HG03378 (cell line): ENCODE measurements around the gene DYRK3.
A peak's percentile ranks its signal among the peaks of the same experiment; 100 is the strongest.

ENCODE experiments used
- ATAC-seq: cut with Tn5 transposase; IDR thresholded peaks from one replicate; pipeline ENCODE4 v1.9.1; 2021; ENCODE audit warnings: mild to moderate bottlenecking, moderate library complexity; ENCODE audit not compliant: unreplicated experiment

Gene DYRK3

DNA sequence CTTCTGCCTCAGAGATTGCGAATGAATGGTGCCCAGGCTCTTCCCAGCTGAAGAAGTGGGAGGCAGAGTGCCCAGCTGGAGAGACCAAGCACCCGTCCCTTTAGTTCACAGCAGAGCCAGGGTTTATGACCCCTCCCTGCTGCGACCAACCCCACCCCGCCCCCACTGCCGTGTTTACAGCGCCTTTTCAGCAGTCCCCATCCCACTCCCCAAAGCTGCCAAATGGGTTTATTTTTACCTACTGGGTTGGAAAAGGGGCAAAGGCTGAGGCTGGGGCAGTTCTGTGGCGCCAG is 23.6 kb downstream of the DYRK3 start:
- ATAC-seq: no peak

DNA sequence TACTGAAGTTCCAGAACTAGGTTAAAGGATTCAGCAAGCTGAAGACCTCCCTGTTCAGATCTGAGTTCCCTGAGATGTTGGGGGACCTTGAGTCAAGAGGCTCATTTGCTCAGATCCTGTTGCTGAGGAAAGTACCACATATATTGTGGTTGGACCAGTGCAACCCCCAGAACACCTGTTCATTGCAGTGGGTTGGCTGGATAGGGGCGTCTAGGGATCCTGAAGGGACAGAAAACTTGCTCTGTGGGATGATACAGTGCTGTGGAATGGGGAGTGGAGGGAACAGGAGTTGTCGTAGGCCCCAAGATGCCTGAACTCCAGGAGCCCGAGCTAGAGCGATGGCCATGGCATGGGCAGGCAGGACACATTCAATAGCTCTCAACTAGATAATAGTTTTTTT is 24.8 kb downstream of the DYRK3 start:
- ATAC-seq: no peak

DNA sequence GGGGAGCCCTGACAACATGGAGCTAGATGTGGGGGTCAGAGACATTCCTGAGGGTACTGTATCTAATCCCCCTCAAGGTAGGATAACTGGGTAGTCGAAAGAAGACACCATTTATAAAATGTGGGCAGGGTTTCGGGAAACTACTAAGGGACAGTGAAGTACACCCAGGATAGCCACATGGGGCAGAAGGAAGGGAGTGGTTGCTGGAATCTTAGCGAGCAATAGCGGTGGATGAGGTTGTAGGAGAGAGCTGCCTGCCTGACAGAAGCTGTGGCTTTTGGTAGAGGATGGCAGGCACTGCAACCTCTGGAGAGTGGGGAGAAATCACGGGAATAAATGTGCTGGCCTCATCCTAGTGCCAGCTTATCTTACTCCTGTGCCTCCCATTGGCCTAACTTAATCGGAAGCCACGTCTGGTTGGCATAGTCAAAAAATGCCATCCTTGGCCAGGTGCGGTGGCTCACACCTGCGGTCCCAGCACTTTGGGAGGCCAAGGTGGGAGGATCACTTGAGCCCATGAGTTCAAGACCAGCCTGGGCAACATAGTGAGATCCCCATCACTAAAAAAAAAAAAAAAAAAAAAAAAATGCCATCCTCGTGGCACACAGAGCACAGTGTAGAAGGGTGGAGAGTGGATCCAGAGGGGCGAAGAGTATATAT is 26.0 kb downstream of the DYRK3 start:
- ATAC-seq: no peak

DNA sequence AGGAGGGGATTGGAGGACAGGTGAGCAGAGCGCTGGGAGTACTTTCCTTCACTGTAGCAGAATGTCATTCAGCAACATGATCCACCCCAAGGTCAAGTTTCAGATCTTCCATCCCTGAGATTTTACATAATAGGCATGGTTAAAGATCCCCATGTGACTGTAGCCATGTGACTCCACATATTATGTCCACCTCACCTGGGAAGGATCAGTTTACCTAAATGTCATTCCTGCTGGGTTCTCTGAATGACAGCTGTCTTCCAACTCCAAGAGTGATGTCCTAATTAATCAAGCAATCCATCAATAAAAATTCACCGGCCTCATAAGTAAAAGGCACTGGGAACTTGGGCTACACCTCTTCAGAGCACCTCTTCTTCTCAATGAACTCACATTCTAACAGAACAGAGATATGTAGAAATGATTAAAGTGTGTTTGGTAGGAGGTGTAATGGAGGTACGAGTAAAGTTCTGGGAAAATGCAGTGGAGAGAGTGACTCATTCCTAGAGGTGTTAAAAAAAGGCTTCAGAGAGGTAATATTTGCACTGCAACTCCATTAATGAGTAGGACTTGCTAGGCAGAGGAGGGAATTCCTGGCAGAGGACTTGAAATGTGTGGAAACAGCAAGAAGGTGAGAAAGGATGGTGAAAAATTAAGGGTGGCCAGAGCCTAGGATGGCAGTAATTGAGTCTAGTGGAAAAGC is 27.2 kb downstream of the DYRK3 start:
- no peak for ATAC-seq

DNA sequence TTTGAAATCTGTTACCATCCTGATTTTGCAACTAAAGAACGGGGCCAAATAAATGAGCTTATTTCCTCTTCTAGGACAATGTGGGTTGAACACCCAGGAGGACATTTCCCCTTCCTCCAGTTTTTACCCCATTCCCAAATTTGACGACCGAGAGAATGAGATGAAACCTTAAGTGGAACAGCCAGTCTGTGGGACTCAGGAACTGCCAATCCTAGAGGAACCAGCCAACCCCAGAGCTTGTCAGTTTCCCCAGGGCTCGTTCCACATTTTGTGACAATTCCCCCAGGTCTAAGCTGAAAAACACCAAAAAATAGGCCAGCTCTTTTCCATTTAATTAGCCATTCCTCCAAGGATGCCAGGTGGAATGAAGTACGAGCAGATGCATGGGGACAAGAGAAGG is 28.0 kb downstream of the DYRK3 start:
- no peak for ATAC-seq

DNA sequence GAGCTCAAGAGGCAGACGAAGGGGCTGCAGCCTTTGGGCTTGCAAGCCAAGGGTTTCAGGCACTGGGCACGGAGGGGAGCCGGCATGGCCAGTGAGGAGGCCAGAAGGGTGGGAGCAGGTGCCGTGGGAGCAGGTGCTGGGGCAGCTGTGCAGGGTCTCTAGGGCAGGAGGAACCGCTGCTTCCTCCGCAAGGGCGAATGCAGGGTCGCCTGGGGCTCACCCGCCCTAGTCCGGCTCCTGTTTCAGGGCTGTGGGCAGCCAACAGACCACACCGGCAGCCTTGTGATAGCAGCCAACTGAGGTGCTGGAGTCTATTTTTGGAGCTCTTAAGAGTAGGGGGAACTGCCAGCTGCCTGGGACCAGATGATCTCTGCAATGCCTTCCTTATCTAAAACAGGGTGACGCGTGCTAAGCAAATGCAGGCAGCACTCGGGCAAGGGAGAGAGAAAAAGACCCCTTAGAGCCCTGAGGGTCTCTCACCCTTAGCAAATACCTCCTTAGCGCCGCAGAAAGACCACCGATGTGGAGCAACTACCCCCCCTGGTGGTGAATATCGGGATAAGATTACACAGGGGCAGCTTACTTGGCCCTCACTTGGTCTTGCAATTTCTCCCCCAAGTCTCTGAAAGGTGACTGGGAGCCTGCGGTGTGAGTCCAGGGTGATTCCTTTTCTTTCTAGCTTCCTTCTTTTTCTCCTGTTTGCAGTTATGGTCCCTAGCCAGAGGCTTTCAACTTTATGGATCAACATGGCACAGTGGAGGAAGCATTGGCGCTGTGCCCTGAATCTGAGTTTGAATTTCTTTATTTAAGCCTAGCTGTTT is 28.7 kb downstream of the DYRK3 start:
- ATAC-seq: peak; percentile 51

DNA sequence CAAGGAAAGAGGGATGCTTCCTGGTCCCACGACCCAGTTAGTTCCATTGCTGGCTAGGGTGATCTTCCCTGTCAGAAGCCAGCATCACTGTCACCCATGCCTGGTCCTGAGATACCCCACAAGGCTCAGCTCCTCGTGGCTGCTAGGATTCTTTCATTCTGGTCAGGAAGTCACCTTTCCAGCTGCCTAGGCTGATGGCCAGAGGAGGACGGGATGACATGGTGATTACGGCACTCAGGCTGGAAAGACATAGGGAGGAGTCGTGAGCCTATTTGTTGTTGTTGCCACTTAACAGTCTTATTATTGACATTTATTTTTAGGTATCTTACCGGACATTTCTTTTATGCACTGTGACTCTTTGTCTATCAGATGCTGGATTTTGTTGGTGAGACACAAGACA is 29.4 kb downstream of the DYRK3 start:
- no peak for ATAC-seq

DNA sequence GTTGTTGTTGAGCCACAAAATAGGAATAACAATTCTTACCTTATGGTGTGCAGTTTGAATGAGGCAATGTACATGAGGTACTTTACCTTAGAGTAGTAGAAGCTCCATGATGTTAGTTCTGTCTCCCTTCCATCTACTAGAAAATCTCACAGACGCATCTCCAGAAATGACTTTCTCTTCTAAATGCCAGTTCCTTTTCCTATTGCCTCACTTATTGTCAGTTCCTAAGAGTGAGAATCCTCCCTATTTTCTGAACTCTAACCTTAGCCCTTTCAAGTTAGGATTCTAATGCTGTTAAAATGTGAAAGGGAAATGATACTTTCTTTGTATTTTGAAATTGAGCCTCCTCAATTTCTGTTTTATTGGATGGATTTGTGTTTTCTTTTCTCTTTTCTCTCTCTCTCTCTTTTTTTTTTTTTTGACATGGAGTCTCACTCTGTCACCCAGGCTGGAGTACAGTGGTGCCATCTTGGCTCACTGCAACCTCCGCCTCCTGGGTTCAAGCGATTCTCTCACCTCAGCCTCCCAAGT is 30.8 kb downstream of the DYRK3 start:
- no peak for ATAC-seq

DNA sequence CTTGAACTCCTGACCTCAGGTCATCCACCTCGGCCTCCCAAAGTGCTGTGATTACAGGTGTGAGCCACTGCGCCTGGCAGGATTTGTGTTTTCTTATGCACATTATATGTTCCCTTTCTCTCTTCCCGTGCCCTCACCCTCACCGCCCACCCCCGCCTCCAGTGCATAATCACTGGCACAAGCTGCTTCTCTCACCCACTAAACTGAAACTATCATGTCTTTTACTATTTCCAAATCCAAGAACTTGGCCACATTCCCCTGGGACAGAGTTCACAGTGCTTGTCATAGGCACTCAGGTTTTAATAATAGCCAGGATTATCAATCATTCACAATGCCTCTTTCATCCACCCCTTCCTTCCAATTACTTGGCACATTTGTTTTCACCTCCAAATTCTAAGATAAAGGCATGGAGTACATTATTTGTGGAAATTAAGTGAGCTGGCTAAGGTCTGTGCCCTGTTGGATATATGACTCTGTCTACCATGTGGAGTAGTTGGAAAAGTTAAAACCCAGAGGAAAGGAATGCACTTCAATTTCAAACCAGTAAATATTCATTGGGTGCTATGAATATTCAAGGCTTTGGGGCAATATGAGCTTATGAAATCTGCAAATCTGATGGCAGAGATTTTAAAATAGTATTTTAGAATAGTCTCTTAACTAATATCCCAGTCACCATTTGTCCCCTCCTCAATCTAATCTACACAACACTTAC is 31.8 kb downstream of the DYRK3 start:
- no peak for ATAC-seq

DNA sequence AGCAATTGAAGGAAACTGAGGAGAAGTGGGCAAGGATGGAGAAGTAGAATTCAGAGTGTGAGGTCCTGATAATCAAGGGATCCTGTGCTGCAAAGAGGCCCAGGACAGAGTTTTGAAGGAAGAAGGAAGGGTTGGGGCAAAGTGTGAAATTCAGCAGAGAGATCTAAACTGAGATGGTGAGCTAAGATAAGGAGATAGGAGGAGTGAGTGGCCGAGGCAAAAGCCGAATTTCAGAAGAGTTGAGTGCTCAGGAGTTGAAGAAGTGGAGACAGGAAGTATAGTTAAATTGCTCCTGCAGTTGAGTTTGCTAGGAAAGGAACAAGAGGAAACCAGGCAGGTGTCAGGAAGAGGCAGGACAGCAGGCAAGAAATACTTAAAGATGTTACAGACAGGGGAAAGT is 33.0 kb downstream of the DYRK3 start:
- no peak for ATAC-seq

DNA sequence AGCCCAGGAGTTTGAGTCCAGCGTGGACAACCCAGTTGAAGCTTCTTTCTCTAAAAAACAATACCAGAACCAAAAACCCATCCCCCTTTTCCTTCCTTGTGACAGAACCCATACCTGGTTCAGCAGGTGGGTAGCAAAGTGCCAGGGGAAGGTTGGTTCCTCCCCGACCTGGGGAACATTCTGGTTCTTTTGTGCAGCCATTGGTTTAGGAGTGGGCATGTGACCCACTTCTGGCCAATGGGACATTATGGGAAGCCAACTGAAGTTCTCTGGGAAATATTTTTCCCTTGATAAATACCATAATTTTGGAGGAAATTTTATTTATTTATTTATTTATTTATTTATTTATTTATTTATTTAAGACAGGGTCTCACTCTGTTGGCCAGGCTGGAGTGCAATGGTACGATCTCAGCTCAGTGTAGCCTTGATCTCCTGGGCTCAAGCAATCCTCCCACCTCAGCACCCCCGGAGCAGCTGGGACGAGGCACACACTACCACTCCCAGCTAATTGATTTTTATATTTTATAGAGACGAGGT is 33.6 kb downstream of the DYRK3 start:
- no peak for ATAC-seq

DNA sequence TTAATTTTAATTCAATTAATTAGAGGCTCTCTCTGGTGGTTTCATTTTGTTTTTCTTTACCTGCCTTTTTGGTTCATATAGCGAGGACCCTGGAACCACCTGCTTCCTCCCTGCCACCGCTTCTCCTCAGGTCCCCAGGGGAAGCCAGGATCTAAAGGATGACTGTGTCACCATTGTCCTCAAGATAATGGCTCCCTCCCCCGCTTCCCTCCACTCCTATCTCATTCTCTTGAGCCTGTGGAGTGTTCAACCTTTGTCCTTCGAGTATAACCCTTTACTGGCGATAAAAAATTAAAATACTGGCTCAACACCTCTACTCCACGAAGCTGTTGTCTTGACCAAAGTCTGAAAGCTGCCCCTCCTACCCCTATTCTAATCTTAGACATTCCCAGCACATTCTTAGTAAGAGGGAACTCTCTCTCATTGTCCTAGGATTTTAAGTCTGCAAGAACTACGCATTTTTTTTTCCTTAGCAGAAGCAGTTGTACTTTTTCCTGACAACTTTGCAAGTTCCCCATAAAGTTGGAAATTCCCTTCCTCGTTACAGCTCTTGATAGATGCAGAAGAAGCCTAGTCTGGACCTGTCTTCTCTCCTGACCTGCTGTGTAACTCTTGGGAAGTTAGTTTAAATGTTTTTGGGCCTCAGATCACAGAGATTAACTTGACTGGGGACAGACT is 36.8 kb downstream of the DYRK3 start:
- ATAC-seq: no peak

DNA sequence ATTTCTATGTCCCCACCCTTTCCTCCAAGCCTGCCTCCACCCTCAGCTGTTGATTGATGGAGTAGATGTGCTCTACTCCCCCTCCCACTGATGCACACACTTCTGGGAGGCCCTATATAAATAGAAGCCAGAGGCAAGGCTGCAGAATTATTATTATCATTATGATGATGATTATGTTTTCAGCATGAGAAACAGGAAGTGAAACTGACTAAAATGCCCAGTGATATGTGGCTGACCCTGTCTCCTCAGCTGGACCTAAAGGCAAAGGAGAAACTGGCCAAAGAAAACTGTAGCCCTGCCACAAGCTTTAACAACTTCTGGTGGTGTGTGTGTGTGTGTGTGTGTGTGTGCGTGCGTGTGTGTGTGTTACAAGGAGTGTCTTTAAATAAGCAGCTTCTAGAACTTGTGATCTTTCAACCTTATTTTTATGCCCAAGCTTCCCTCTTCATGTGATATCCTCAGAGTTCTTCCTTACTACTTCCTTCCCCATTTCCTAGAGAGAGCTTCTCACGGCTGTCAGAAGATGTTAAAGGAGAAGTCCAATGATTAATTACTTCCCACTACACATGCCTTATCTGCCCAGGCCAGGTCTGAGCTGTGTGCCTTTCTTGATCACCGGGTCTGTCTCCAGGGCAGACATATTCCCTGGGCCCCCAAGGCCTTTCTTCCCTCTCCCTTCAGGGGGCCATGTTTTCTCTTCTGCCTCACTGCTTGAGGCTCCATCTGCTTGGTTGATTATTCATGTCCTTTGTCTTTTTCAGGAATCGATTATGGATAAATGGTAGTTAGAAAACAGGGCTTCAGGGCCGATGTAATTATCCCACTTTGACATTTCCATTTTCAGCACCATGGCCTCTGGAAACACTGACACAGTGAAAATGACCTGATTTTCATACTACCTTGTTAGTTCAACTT is 37.8 kb downstream of the DYRK3 start:
- peak; percentile 43 for ATAC-seq

DNA sequence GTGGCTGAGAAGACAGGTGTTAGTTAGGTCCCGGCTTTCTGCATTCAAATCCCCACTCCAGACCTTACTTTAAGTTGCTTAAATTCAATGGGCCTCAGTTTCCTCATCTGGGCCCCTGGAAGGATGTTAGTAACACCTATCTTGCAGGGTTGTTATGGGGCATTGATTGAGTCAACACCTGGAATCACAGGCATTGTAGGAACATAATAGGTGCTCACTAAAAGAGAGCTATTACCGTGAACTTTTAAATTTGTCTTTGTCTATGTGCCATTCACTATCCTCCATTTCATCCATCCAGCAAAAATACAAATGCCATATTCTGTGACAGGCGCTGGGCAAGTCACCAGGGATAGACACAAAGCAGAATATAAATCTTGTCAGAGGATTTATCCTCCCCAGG is 38.9 kb downstream of the DYRK3 start:
- ATAC-seq: no peak

DNA sequence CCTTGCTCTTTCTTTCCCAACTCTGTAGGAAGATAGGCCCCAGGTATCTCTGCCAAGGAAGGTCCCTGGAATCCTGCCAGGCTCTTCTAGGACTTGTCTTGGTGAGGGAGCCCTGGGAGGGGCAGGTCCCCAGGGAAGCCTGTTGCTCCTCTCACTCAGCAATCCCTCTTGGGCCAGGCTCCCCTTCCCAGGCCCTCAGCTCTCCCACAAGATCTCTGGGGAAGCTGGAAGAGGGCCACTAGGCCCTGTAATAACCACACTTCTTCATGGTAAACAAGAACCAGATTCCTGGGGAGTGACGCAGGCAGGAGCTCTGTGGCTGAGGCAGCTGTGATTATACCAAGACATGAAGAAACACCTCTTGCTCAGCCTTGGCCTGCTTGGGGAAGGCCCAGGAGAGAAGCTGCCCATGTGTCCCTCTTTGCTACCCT is 39.4 kb downstream of the DYRK3 start:
- no peak for ATAC-seq

DNA sequence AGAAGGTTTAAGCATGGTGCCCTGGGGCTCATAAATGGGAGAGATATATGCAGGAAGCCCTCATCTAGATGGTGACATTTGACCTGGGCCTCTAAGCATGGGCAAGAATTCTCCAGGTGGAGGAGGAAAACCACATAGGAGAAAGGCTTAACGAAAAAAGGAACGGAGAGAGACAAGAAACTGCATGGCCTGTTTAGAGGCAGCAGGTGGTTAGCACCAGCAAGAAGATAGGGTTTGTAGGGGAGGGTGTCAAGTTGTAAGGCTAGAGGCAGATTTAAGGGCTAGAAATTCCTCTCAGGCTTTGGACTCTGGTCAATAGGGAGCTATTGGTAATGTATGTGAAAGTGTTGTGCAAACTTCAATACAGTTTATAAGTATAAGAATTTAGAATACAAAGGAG is 41.2 kb downstream of the DYRK3 start:
- no peak for ATAC-seq

DNA sequence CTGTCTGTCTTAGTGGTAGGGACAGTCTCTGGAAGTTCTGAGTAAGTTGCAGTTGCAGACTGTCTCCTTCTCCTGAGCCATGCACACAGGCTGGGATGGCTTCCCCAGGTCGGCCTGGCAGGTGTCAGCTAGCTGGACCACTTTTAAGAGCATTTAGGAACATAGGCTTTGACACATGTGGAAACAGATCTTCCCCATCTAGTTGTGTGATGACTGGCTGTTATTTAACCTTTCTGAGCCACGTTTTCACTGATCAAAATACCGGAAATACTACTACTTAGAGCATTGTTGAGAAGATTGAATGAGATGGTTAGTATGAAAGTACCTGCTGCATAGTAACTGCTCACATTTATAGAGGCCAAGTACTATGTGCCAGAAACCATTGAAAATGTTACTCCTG is 43.2 kb downstream of the DYRK3 start:
- ATAC-seq: peak; percentile 43

DNA sequence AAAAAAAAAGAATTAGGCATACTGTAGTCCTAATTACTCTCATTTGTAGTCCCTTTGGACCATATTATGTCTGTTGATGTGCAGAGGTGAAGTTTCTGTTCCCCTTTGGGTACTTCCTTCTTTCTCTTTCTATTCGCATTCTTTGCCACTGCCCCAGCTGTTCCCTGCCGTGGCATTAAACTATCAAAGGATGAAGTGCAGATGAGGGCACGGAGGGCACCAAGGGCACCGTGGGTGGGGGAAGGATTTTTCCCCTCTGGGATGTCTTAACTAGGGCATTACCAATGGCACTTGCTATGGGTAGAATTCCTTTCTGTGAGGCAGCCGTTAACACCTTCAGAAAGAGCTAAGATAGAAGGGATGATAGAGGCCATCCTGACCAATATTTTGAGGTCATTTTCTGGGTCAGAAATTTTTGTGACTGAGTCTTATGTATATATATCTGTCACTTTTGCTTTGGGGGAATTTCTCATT is 44.4 kb downstream of the DYRK3 start:
- ATAC-seq: peak; percentile 72

DNA sequence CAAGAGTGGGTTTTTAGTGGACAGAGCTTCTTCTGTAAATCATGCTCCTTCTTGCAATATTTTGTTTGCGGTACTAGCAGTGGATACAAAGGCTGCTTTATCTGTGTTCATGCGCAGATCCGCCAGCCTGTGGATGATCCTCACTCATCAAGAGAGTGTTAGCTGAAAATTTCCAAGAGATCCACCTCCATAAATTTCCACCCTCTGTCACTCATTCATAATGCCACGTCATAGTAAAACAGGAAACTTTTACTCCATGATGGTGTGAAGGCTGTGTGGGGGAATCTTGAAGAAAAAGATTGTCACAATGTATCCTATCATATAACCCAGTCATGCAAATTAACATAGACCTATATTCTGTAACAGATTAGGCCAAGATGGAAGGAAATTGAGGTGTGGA is 44.9 kb downstream of the DYRK3 start:
- no peak for ATAC-seq
